GM19023 (cell line): Measurements from ENCODE around the gene SPATA7.

Source experiments
- ATAC-seq: cut with Tn5 transposase; IDR thresholded peaks from one replicate; pipeline ENCODE4 v1.9.1; 2021; ENCODE audit warnings: mild to moderate bottlenecking, moderate library complexity; ENCODE audit not compliant: unreplicated experiment

The SPATA7 gene

GRCh38 chr14:88411039-88411438 is 25.6 kb downstream of the SPATA7 start:
- no peak for ATAC-seq

- ATAC-seq: no peak
Observed at GRCh38 chr14:88417594-88417993, 32.1 kb downstream of the SPATA7 start.

- no peak for ATAC-seq
Observed at GRCh38 chr14:88420187-88420586, 34.7 kb downstream of the SPATA7 start.

GRCh38 chr14:88421286-88421685 is 35.8 kb downstream of the SPATA7 start:
- ATAC-seq: no peak

DNA sequence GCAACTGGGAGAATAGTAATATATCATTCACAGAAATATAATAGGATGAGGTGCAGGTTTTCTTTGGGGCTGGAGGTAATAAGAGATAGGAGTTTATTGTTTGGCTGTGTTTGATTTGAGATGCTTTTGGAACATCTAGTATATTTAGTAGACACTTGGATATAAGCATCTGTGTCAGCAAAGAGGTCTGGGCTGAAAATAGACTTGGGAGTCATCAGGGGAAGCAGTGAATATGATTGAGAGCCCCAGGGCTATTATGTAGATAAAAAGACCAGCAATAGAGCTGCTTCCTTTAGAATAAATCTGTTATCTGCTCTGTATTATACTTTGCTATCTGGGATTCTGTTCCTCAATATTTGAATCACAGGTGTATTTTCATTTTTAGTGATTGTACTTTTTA is 36.6 kb downstream of the SPATA7 start:
- ATAC-seq: no peak

GRCh38 chr14:88422919-88423650 is 37.6 kb downstream of the SPATA7 start:
- ATAC-seq: no peak

GRCh38 chr14:88424573-88424972 is 39.1 kb downstream of the SPATA7 start:
- no peak for ATAC-seq

DNA sequence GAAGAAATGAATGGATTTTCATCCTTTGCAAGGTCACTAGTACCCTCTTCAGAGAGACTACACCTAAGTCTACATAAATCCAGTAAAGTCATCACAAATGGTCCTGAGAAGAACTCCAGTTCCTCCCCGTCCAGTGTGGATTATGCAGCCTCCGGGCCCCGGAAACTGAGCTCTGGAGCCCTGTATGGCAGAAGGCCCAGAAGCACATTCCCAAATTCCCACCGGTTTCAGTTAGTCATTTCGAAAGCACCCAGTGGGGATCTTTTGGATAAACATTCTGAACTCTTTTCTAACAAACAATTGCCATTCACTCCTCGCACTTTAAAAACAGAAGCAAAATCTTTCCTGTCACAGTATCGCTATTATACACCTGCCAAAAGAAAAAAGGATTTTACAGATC is 40.8 kb downstream of the SPATA7 start:
- ATAC-seq: no peak

- no peak for ATAC-seq
Observed at GRCh38 chr14:88430976-88431375, 45.5 kb downstream of the SPATA7 start.

DNA sequence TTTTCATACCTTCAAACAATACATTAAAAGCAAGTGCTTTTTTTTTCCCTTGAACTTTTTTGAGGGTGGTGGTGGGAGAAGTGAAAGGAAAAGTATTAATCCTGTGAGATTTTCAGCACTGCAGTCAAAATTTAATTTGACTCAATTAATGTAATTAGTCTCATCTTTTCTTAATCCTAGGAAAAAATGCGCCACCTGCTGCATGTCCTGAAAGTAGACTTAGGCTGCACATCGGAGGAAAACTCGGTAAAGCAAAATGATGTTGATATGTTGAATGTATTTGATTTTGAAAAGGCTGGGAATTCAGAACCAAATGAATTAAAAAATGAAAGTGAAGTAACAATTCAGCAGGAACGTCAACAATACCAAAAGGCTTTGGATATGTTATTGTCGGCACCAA is 52.2 kb downstream of the SPATA7 start:
- no peak for ATAC-seq

GRCh38 chr14:88439088-88439487 is 53.6 kb downstream of the SPATA7 start:
- no peak for ATAC-seq

GRCh38 chr14:88452231-88452630 is 66.8 kb downstream of the SPATA7 start:
- ATAC-seq: no peak

DNA sequence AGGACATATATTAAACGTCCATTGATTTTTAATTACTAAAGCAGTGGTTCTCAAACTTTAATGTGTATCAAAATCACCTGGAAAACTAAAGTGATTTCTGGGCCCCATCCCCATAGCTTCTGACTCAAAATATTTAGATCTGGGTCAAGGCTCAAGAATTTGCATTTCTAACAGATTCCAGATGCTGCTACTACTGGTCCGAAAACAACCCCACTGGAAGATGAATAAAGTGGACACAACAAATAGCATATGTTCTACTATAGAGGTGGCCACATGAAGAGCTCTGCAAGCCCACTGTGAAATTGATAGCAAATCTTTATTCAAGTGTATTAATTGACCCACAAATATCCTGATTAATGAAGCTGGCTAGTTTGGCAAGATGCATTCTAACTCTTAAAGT is 69.4 kb downstream of the SPATA7 start:
- ATAC-seq: no peak

DNA sequence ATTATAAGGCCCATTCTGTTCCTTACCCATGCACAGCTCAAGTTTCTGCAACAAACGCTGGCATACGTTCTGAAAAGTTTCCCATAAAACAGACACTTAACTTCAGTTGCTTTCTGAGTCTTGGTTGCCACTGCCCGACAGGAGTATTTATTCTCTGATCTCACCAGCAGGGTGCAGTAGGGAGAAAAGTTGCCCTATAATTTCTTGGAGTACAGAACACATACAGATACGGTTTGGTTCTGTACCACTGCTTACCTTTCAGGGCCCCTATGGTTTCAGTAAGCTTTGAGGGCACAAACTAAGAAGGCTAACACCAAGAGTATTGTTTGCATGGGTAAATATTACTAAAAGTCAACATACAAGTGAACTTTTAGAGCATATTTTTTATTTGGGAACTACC is 77.9 kb downstream of the SPATA7 start:
- ATAC-seq: no peak

DNA sequence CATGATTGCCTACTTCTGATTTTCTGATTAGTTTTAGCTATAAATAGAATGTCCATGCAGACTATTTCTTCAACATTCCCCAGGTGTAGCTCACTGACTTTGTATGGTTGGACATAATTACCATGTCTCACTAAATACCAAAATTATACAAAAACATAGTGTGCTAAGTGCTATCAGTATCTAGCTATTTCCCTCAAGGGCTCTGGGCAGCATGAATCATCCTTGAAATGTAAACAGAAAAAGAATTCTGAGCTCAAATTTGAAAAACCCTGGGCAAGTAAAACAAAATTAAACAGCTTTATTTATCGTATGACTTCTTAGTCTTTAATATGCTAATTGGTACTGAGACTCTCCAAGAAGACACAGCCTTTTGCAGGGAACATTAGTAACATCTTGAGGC is 82.9 kb downstream of the SPATA7 start:
- ATAC-seq: no peak

- ATAC-seq: no peak
Observed at GRCh38 chr14:88470542-88471440, 85.3 kb downstream of the SPATA7 start.

- ATAC-seq: no peak
Observed at GRCh38 chr14:88473791-88474190, 88.3 kb downstream of the SPATA7 start.

DNA sequence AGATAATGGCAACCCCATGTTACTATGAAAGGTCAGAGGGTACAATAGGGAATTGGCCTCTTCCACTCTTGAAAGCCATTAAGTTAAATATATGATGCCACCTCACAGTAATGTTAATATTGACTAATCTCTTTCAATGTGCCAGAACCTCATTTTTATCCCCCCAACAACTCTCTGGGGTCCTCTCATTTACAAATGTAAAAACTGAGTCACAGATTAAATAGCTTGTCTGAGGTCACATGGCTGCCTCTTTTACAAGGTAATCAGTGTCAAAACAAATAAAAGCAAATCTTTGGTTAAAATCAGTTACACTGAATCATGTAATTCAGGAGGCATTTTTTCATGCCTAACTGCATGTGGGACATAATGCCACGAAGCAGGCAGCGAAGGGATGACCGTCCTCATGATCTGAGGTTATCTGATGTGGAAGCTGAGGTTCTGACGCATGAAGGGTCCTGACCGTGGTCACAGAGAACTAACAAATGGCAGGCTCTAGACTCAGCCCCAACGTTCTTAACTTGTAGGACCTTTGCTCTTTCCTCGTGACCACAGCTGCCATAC is 90.8 kb downstream of the SPATA7 start:
- no peak for ATAC-seq

- ATAC-seq: no peak
Observed at GRCh38 chr14:88476825-88477224, 91.4 kb downstream of the SPATA7 start.

DNA sequence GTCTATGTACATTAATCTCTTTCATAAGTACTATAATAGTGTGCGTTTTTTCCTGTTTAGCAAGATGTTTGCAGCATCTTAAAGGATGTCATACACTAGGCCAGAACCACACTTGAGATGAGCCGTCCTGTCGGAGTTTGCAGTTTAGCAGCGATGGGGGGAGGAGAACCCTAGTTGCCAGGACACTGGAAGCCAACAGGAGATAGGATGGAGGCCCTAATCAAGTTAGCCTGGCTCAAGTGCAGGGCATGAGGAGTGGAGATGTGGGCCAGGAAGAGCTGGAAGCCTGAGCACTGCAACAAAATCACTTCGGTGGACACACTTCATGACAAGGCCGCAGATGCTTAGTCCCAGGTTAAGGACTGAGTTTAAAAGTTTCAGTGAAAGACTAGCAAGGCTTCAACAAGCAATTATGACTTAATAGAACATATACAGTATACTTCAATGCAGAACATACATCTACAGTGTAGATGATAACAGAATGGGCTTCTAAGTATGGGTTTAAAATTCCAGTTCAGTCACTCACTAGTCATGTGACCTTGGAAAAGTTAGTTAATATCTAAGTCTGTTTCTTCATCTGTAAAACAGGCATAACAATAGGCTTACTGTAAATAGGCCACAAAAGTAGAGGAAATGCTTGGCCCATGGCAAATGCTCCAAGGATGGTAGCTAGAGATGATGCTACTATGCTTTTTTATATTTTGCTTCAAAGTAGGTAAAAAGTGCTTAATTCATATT is 92.2 kb downstream of the SPATA7 start:
- ATAC-seq: no peak

DNA sequence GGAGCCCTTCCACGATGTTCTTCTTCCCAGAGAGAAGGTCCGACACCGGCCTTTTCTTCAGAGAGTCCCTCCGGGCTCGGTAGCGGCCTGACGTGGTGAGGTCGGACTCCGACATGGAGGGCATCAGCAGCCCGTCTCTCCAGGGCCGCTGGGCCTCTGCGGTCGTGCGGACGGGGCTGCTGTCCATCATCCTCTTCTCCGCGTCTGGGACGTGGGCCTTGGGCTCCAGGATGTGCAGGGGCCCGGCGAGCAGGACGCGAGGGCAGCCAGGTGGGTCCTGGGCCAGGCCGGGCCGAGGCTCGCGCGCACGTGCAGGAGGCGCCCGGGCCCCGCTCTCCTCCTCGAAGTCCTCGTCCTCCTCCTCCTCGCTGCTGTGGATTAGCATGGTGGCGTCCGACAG is 93.5 kb downstream of the SPATA7 start:
- ATAC-seq: no peak
